Activated CD4-positive, alpha-beta T cell treated with anti-CD3 and anti-CD28 coated beads, Interleukin-2, amount 50 U/mL, for 48 hours (primary cell): ENCODE results near the gene ZNRF4.
"Not testable (repeated sequence)": the region's sequence is repeated elsewhere in the genome, so short reads cannot be mapped to it uniquely, and the experiment has no call there.

Experiments used
- DNase-seq, 2 experiments: peaks; one replicate each; pipeline ENCODE4 v3.0.0-alpha.2; 2020

The ZNRF4 gene

DNA sequence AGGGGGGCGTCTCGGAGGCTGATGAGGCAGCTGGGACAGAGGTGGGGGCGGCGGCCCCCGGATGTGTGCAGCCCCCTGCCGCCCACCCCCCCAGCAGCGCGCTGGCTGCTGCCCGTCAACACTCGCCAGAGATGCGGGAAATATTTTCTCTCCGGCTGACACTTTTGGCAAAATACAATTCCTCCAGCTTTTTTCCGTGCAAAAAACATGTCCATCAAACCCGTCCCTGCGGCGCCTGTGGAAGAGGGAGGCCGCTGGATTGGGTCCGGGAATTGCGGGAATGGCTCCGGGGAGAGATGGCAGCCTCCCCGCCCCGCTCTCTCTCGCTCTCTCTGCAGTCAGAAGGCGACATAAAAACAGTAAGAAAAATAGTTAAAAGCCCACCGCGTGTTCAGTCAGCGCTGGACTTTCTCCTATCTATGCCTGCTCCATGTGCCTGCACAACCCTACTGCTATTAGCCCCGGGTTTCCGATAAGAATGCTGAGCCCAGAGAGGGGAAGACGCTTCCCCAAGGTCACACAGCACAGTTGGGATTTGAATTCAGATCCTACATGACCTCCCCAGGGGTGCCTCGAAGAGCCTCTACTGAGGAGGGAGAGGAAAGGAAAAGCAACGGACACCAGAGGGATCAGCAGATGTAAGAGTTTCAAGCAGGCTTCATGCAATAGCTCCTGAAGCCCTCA lies 23.2 kb downstream of the ZNRF4 start:
- no peak for DNase-seq

DNA sequence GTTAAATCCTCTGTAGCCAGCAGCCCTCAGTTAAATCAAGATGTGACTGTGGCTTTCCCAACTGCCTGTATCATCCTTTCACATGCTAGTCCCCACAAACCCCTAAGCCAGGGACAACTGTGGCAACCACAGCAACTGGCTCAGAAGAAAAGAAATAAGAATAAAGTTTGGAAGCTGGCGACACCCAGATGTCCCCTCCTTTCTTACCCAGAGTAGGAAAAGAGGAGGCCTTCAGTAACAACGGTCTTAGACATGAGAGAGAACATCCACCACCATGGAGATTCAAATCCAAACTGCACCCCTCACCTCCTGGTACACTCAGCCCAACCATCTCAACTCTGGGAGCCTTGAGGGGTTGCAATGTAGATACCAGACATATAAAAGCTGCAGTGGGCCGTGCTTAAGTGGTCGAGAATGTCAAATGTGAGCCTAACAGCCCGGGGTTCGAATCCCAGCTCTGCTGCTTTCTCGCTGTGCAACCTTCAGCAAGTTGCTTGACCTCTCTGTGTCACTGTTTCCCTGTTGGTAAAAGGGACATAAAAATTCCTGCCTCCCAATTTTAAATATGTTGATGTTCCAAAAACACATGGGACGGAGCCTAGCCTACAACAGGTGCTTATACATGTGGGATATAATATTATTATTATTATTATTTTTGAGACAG lies 23.8 kb downstream of the ZNRF4 start:
- DNase-seq: no peak

- DNase-seq: no peak
Observed at GRCh38 chr19:5479958-5480357, 24.7 kb downstream of the ZNRF4 start.

DNA sequence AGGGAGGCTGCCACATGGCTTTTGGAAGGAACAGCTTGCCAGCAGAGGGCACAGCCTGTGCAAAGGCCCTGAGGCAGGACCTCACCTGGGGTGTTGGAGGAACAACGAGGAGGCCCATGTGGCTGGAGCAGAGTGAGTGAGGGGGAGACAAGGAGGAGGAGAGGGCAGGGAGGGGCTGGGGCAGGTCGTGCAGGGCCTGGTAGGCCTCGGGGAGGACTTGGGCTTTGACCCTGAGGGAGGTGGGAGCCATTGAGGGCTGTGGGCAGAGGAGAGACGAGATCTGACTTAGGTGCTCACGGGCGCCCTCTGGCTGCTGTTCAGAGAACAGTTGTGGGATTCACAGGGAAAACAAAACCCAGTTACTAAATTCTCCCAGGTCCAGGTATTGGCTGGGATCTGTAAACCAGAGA lies 25.2 kb downstream of the ZNRF4 start:
- peak; percentile 43 to 59 for DNase-seq

DNA sequence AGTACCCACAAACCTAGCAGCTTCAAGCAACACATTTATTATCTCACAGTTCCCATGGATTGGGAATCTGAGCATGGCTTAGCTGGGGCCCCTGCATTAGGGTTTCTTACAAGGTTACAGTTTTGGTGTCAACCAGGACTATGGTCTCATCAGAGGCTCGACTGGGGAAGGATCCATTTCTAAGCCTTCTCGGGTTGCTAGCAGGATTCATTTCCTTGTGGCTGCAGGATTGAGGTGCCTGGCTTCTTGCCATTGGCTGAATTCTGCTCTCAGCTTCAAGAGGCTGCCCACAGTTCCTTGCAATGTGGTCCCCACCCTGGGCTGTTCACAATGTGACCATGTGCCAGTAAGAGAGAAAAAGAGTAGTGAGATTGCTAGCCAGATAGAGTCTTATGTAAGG lies 26.7 kb downstream of the ZNRF4 start:
- no peak for DNase-seq

GRCh38 chr19:5484398-5485285 lies 29.4 kb downstream of the ZNRF4 start:
- no peak for DNase-seq

DNA sequence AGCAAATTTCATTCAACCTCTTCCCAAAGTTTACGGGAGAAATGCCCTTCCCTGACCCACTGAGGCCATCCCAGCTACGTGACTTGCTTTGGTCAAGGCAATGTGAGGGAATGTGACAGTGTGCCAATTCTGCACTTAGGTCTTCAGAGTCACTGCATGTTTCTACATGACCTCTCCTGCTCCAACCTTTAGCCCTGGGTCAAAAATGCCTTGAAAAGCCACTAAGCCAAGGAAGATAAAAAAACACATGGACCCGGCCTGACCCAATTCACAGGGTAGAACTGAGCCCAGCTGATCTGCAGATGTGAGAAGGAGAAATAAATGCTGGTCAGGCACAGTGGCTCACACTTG lies 30.0 kb downstream of the ZNRF4 start:
- no peak for DNase-seq

DNA sequence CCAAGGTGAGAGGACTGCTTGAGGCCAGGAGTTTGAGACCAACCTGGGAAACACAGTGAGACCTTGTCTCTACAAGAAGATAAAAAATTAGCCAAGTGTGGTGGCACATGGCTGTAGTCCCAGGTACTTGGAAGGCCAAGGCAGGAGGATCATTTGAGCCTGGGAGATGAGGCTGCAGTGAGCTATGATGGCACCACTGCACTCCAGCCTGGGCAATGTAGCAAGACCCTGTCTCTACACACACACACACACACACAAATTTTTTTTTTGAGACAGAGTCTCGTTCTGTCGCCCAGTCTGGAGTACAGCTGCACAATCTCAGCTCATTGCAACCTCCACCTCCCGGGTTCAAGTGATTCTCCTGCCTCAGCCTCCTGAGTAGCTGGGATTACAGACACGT lies 30.4 kb downstream of the ZNRF4 start:
- not testable (repeated sequence) for DNase-seq

DNA sequence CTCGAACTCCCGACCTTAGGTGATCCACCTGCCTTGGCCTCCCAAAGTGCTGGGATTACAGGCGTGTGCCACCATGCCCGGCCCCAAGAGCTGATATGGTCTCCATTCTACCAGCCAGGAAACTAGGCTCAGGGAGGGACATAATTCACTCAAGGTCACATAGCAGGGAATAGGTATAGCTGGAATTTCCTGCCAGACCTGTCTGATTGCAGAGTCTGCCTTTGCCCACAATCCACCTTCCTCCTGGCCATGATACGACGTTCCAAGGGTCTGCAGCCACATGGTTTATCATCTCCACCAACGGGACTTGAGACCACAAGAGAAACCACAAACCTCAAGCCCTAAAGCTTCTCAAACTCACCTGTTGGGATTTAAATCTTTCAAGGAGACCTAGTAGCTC lies 32.0 kb downstream of the ZNRF4 start:
- no peak for DNase-seq

GRCh38 chr19:5489551-5489950 lies 34.3 kb downstream of the ZNRF4 start:
- no peak for DNase-seq

GRCh38 chr19:5491565-5491964 lies 36.3 kb downstream of the ZNRF4 start:
- no peak for DNase-seq

DNA sequence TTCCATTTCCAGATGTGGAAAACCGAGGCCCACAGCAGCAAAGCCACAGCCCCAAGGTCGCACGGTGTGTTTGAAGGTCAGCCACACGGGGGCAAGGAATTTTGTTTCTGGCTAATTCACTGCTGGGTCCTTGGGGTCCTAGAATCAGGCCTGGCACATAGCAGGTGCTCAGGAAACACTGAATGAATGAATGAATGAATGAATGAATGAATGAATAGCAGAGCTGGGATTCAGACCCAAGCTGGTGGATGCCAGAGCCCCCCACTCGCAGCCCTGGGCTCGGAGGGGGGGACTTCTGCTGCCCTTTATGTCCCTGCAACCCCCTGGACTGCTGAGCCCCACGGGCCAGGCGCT lies 37.0 kb downstream of the ZNRF4 start:
- DNase-seq: no peak

DNA sequence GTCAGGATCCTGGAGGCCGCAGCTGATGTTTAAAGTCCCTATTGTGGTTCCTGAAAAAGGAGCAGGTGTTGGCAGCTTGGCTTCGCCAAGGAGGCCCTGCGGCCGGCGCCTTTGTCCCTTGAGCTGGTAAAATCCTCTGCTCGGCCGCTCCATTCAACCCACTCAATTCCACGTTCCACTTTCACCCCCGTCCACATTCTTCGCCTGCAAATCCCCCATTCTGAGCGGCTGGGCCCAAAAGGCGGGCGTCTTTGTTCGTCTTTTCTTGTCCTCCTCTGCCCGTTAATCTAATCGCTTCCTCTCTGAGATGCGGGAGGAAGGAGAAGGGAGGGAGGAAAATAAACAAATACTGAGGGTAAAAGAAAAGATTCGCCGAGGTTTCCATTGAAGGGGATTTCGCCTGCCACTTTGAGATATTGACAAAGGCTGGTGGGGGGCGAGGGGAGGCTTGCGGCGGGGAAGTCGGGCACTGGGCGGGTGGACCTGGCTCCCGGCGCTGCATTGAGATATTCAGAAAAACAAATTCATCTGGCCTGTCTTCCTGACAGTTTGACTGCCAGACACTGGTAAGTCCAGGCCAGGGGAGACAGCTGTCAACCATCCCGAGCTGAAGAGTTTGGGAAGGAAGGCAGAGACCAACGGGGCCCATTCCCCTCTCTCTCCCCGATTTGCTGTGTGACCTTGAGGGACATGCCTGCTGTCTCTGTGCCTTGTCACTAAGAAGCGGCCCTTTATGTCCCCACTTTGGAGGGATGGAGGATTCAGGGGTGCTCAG lies 37.6 kb downstream of the ZNRF4 start:
- DNase-seq: no peak

GRCh38 chr19:5494773-5495172 lies 39.6 kb downstream of the ZNRF4 start:
- no peak for DNase-seq

DNA sequence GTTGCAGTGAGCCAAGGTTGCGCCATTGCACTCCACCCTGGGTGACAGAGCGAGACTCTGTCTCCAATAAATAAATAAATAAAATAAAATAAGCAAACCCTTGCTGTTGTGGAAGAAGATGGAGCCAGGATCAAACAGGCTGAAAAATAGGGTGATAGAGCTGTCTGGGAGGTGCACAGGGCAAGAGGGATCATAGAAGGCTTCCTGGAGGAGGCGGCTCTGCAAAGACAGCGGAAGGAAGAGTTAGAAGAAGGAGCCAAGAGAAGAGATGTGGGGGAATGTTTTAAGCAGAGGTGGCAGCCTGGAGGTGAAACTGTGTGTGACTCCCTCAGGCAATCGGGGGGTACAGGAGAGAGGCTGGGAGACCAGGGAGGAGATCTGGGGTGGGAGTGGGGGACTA lies 40.6 kb downstream of the ZNRF4 start:
- DNase-seq: no peak

DNA sequence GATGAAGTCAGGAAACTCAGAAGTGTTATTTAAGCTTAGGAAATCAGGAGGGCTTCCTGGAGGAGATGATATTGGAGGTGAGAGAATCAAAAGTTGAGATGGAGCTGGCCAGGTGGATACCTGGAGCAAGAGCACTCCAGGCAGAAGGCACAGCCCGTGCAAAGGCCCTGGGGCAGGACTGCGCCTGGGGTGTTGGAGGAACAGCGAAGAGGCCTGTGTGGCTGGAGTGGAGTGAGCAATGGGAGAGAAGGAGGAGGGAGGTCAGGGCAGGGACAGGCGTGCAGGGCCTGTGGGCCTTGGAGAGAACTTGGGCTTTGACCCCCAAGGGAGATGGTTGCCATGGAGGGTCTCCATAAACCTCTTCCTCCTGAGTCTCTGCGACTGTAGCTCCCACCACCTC lies 42.1 kb downstream of the ZNRF4 start:
- DNase-seq: no peak

- DNase-seq: no peak
Observed at GRCh38 chr19:5498830-5499550, 43.8 kb downstream of the ZNRF4 start.

DNA sequence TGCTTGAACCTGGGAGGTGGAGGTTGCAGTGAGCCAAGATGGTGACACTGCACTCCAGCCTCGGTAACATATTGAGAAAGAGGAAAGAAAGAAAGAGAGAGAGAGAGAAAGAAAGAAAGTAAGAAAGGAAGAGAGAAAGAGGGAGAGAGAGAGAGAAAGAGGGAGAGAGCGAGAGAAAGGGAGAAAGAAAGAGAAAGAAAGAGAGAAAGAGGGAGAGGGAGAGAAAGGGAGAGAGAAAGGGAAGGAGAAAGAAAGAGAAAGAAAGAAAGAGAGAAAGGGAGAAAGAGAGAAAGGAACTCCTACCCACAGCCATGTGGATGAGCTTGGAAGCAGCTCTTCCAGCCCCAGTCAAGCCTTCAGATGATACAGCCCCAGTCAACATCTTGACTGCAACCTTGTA lies 46.7 kb downstream of the ZNRF4 start:
- DNase-seq: no peak

DNA sequence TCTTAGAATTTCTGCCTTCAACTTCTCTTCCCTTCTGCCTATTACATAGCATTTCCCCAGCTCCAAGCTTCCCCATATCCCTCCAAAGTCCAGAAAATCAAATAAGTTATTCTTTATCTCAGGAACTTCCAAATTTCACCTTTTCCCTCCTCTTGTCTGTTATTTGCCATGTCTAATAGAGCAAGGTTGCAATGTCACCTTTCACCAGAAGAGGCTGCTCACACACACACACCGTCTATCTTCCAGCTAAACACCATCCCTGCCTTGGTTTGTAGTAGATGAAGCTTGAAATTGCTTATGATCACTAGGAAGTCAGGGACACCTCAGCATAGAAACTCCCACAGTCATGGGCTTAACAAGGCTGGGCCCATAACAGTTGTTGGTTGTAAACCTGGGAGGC lies 48.4 kb downstream of the ZNRF4 start:
- DNase-seq: no peak

DNA sequence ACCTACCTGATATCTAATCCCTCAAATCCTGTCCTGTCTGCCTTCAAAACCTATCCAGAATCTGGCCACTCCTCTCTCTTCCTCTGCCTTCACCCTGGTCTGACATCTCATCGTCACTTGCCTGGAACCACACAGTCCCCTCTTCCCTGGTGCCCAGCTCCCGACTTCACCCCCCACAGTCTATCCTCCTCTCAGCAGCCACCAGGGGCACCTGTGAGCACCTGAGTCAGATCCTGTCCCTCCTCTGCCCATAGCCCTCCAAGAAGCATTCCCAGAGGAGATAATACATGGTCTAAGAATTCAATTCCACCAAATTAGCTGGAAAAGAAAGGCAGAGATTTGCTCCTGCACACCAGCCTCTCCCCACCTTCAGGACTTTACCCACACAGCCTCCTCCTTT lies 48.9 kb downstream of the ZNRF4 start:
- DNase-seq: no peak
